ENCODE results near the gene GPD1L. TPM values are rescaled to one million over a fixed set of nuclear protein-coding genes. Genes with fewer than 3 reads are reported as not detected.

The GPD1L gene
- total RNA-seq, 1 donor from 2014 or later = 39.9 TPM

- ATAC-seq = no peak
Observed at GRCh38 chr3:32138545-32139104, 32.2 kb downstream of the GPD1L start.

GRCh38 chr3:32140943-32141342, 34.5 kb downstream of the GPD1L start:
- no peak for ATAC-seq

- peak; percentile 77 for ATAC-seq
Observed at GRCh38 chr3:32143849-32144757, 37.7 kb downstream of the GPD1L start.

- no peak for ATAC-seq
Observed at GRCh38 chr3:32146746-32147211, 40.4 kb downstream of the GPD1L start.

DNA sequence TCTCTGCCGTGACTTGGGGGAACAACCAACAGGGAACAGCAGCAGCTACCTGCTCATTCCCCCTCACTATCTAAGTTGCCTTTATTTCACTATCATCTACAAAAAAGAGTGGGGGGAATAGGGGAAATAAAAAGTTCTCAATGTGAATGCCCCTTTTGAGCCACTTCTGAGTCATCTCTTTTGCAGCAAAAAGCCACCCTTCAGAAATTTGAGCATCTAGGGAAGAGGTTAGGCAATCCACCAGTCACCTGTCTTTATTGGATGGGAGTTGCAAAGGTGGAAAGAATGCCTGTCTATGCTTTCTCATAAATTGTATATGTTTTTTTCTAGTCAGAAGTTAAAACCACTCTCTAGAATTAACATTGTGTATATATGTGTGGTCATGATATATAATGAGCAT, 41.1 kb downstream of the GPD1L start:
- no peak for ATAC-seq

DNA sequence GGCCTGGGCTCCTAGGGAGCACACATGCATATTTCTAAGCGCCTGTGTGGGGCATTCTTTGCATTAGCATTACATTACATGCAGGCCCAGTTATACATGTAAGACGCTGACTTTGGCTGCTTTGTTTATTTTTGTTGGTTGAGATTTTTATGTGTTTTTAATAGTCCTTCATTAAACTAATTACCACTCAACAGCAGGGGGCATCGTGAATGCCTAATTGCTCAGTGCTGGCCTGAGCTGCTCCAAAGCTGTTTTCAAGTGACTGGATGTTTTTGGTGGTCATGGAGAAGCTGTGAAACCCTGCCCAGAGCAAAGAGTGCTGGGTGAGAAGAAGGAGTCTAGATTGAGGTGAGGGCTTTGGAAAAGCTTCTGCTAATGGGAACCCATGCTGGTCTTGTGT, 41.5 kb downstream of the GPD1L start:
- no peak for ATAC-seq

GRCh38 chr3:32148351-32148750, 41.9 kb downstream of the GPD1L start:
- no peak for ATAC-seq

GRCh38 chr3:32153414-32154204, 47.2 kb downstream of the GPD1L start:
- ATAC-seq = no peak

DNA sequence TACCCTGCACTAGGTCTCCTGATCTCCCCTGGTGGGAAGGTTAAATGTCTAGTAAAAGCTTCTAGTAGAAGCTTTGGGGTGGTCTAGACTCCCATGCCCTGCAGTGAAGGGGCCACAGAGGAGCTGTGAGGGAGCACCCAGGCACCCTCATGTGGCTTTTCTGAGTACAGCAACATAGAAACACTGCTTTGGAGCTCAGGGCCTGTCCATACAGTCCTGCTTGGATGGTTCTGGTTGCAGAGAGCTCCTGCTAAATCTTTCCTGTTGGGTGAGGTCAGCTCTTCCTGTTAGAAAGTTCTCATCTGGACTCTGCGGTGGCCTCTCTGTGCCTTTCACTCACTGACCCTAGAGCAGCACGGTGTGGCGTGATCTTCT, 47.8 kb downstream of the GPD1L start:
- ATAC-seq = peak; percentile 60

DNA sequence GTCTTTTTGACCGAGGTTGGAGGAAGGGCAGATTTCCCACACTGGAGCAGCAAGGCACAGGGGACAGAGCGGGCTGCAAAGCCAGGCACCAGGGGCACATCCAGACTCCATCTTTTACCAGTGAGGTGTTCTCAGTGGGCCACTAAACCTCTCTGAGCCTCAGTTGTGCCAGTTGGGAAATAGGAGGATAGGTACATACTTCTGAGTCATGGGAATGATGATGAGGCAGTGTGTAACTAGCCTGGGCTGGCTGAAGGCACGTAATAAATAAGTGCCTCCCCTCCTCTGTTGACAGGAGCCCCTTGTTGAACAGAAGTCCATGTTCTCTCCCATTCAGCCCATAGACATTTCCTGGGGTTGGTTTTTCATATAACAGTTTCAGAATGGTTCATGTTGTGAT, 48.7 kb downstream of the GPD1L start:
- no peak for ATAC-seq

DNA sequence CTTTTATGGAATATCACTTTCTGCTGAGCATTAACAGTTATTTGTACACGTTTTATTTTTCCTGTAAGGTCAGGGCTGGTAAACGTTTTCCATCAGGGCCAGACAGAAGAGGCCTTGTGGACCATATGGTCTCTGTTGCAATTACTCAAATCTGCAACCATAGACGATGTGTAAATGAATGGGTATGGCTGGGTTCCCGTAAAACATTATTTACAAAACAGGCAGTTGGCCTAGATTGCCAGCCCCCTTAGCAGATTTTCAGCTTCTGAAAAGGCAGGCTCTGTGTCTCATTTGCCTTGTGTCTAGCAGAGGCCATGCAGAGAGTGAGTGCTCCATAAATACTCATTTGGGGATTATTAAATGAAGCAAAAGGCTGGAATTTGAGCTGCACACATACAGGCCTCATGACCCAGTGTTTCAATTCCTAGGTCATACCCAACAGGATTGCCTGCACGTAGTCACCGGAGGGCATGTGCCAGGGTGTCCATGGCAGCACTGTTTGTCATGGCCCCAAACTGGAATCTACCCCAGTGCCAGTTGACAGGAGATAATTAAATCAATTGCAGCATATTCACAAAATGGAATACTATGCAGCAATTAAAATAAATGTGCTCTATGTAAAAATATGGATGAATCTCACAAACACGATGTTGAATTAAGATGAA, 51.3 kb downstream of the GPD1L start:
- ATAC-seq = no peak

DNA sequence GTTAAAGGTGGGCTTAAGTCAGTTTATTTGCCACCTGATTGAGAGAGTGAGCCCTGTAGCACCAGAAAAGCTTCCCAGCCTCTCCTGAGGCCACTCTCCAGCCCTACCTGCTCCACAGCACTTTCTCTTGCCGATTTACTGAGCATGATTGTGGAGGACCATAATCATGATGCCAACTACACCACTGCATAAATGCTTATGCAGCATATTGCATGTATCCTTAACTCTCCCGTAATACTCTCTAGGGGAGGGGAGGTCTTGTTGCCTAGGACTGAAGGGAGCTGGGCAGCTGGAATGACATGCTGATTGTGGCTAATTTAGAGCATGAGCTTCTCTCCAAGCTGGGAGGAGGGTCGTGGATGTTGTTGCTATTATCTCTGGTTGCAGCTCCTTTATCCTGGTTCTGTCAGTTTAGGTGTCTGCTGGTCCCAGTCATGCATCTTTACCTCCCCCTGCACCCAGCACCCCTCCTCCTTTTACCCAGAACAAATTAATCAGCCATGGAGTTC, 54.3 kb downstream of the GPD1L start:
- no peak for ATAC-seq

GRCh38 chr3:32165442-32165841, 59.0 kb downstream of the GPD1L start:
- no peak for ATAC-seq

GRCh38 chr3:32166654-32167053, 60.2 kb downstream of the GPD1L start:
- ATAC-seq = no peak

DNA sequence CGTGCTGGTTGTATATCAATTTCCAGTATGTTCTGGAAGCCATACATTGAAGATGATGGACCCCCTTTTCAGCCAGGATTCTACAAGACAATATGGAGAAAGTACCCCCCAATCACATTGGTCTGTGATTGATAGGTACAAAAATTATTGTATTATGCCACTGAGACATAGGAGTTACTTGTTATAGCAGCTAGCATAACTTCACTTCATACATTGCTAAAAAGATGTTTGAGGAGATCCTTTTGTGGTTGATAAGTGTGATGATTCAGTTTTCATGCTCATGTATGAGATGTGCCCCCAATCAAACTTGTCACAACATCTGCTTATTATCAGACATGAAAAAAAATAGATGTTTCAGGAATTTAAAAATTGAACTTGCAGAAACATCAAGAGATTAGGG, 66.0 kb downstream of the GPD1L start:
- no peak for ATAC-seq

- no peak for ATAC-seq
Observed at GRCh38 chr3:32175607-32176197, 69.3 kb downstream of the GPD1L start.

- peak; percentile 73 for ATAC-seq
Observed at GRCh38 chr3:32176989-32177701, 70.7 kb downstream of the GPD1L start.

DNA sequence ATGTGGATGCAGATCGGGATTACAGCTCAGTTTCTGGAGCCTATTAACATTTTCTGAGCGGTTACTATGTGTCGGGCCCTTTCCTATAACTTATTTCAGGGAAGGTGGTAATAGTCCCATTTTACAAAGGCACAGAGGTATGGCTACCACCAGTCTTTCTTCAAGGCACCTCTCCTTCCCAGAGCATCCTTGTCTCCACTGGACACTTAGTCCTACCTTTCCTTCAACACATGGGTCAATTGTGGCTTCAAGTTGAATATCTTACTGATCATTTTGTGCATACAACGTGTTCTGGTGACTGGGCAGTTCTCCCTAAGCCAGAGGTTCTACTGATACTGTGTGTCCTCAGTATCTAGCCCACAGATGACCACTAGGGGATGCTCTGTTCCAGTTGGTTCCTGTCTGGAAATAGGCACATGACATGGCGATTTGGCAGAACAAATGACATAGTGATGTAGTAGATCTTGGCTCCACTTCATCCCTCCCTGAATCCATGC, 71.3 kb downstream of the GPD1L start:
- ATAC-seq = peak; percentile 85

GRCh38 chr3:32180141-32180784, 73.8 kb downstream of the GPD1L start:
- ATAC-seq = no peak

DNA sequence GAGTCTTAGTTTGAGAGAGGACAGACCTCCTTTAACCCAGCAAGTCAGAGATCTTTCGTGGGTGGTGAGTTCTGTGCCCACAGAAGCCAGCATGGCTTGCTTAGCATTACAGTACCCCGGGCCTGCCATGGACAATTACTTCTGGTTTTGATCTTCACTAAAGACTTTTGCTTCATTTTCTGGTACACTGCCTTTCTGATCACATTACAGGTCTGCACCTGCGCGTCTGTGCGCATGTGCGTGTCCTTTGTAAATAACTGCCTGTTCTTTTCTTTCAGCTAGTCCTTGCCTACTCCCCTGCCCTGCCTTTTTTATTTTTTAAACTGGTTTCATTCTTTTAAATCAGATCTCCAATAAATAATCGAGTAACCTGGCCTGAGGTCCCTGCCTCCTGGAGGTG, 74.9 kb downstream of the GPD1L start:
- no peak for ATAC-seq

GRCh38 chr3:32181796-32182195, 75.4 kb downstream of the GPD1L start:
- no peak for ATAC-seq

Measured in esophagus mucosa (tissue), 1 donor.